Ishikawa (cell line): ENCODE results near the gene ARHGEF7.

Source experiments
- CEBPB ChIP-seq: IDR thresholded peaks from 2 replicates; pipeline ENCODE4 v1.6.1; 2012
- CREB1 ChIP-seq: IDR thresholded peaks from 2 replicates; pipeline ENCODE4 v1.6.1; 2012; ENCODE audit warnings: low read depth
- EGR1 ChIP-seq: IDR thresholded peaks from 2 replicates; pipeline ENCODE4 v1.6.1; 2012
- EP300 ChIP-seq: IDR thresholded peaks from 2 replicates; pipeline ENCODE4 v1.6.1; 2012; ENCODE audit warnings: borderline replicate concordance
- MAX ChIP-seq: IDR thresholded peaks from 2 replicates; pipeline ENCODE4 v1.6.1; 2012
- RAD21 ChIP-seq: IDR thresholded peaks from 2 replicates; pipeline ENCODE4 v1.6.1; 2012; ENCODE audit warnings: low read depth
- REST ChIP-seq: IDR thresholded peaks from 2 replicates; pipeline ENCODE4 v1.6.1; 2012; ENCODE audit warnings: low read depth, mild to moderate bottlenecking
- TAF1 ChIP-seq: IDR thresholded peaks from 2 replicates; pipeline ENCODE4 v1.6.1; 2012; ENCODE audit warnings: low read depth, mild to moderate bottlenecking
- TCF12 ChIP-seq: IDR thresholded peaks from 2 replicates; pipeline ENCODE4 v1.6.1; 2012; ENCODE audit warnings: low read depth
- USF1 ChIP-seq: IDR thresholded peaks from 2 replicates; pipeline ENCODE4 v1.6.1; 2012
- YY1 ChIP-seq: IDR thresholded peaks from 2 replicates; pipeline ENCODE4 v1.6.1; 2012; ENCODE audit warnings: low read depth

- TF ChIP-seq RAD21 (no peak), MAX (no peak), TAF1 (no peak), EP300 (no peak), EGR1 (no peak), REST (no peak), USF1 (no peak), CREB1 (no peak), CEBPB (no peak), YY1 (no peak), TCF12 (no peak)
These were observed 60.3 kb downstream of the ARHGEF7 start for GRCh38 chr13:111175372-111175771.
